COLO668 (cell line): ENCODE results near the gene ABITRAM.

Source experiments
- DNase-seq: peaks from one replicate; lab custom pipeline; 2025; ENCODE audit not compliant: unreplicated experiment; lab: John Stamatoyannopoulos, UW

ABITRAM gene

GRCh38 chr9:108983885-108984284 is 49.7 kb downstream of the ABITRAM start:
- DNase-seq: no peak
